ENCODE data around the gene CT55. TPM values are rescaled to one million over a fixed set of nuclear protein-coding genes. Genes with fewer than 3 reads are reported as not detected.

The CT55 gene
- total RNA-seq, 1 experiment from 2014 or later = not detected

DNA sequence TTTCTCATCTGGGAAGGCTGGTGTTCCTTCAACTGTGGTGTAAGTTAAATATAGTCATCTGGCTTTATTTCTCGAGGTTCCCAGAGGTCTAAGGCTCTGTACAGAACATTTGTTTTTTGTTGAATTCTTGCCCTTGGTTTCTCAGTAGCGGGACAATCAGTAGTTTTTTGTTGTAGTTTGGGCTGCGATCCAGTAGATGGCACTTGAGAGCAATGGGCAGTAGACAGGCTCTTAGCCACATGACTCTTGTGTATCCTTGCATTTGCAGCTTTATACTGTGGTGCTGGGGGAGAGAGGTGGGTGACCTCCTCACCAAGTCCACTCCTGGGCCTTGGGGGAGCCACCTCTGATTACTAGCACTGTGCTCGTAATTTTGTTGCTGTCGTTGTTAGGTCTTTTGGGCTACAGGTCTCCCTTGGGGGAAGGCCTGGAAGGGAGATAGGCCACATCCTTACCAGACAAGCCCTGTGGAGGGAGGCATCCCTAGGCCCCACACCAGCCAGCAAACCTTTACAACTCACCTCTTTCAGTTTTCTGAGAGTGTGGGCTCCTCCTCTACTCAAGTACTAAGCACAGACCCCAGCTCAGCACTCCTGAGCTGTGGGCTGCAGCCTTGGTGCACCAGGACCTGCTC is 59.0 kb downstream of the CT55 start:
- Histone ChIP-seq H3K27me3 (ENCODE audit: insufficient read depth, low read length) (no peaks in the 10 kb centered on the region), H2AFZ (ENCODE audit: low read length) (no peak overlapping the region), H4K5ac (ENCODE audit: insufficient read length, low read depth, low read length) (no peak overlapping the region), H3K4me2 (ENCODE audit: insufficient read depth, insufficient read length, low read length) (no peak overlapping the region), H4K20me1 (ENCODE audit: control insufficient read depth, insufficient read depth, insufficient read length) (no peaks in the 10 kb centered on the region), H2BK15ac (ENCODE audit: low read depth, low read length) (no peak overlapping the region), H2BK12ac (ENCODE audit: insufficient read length, low read depth, low read length) (no peak overlapping the region), H3K4me1 (ENCODE audit: insufficient read depth, low read length) (no peaks in the 10 kb centered on the region), H3K9me3 (ENCODE audit: control insufficient read depth, low read depth, low read length) (no peaks in the 10 kb centered on the region), H4K91ac (ENCODE audit: insufficient read length, low read depth, low read length) (no peak overlapping the region), H3K27ac (ENCODE audit: insufficient read length, low read depth, low read length) (no peak overlapping the region), H2BK5ac (ENCODE audit: insufficient read length, low read length) (no peak overlapping the region), H3K23ac (ENCODE audit: insufficient read length, low read depth, low read length) (no peak overlapping the region), H3K56ac (ENCODE audit: insufficient read length, low read depth, low read length) (no peak overlapping the region), H3K79me1 (ENCODE audit: insufficient read depth, low read depth, low read length, poor library complexity, severe bottlenecking) (no peaks in the 10 kb centered on the region), H2BK120ac (ENCODE audit: low read depth, low read length, poor library complexity, severe bottlenecking) (no peak overlapping the region), H2BK20ac (ENCODE audit: low read depth, low read length, poor library complexity, severe bottlenecking) (no peak overlapping the region), H3K14ac (ENCODE audit: insufficient read depth, low read length) (no peak overlapping the region), H3T11ph (ENCODE audit: low read length) (no peak overlapping the region), H4K8ac (replicated peaks; ENCODE audit: insufficient read length, low read depth, low read length) (no peak overlapping the region), H3K9ac (ENCODE audit: extremely low read depth, insufficient read length, low read length) (no peak overlapping the region), H2AK5ac (ENCODE audit: insufficient read length, low read length) (no peak overlapping the region), H3K23me2 (ENCODE audit: insufficient read length, low read depth, low read length, poor library complexity, severe bottlenecking) (no peaks in the 10 kb centered on the region), H3K18ac (ENCODE audit: insufficient read length, low read depth, low read length) (no peak overlapping the region), H3K79me2 (ENCODE audit: insufficient read depth, low read length) (no peaks in the 10 kb centered on the region), H3K4ac (ENCODE audit: low read depth, low read length) (no peak overlapping the region)
- peaks cover 0 to 2% (median 0%) of the 10 kb centered on the region in 3 experiments; a peak in 2 of 7 replicates for H3K36me3 Mint-ChIP-seq (ENCODE audit: insufficient read depth in 1 of 3, low read depth in 3 of 3)
- no peak overlapping the region; a peak in 1 of 7 replicates for H3K27ac Mint-ChIP-seq
- H3K4me3 Mint-ChIP-seq = no peak overlapping the region
- H3K27me3 Mint-ChIP-seq (ENCODE audit: low read depth) = peaks cover 4% of the 10 kb centered on the region; the same call in 1 of the 2 replicates
- H3K4me1 Mint-ChIP-seq = peaks cover 0 to 2% of the 10 kb centered on the region in 2 experiments; a peak in 1 of 4 replicates
- WGBS (ENCODE audit: extremely low coverage, insufficient read length, low lambda C conversion rate) = no CpG with 5 or more reads among the region's 5 CpGs
- peaks cover 30 to 62% of the 10 kb centered on the region in 2 experiments for H3K9me3 Mint-ChIP-seq
- TF ChIP-seq, protein P1, sequence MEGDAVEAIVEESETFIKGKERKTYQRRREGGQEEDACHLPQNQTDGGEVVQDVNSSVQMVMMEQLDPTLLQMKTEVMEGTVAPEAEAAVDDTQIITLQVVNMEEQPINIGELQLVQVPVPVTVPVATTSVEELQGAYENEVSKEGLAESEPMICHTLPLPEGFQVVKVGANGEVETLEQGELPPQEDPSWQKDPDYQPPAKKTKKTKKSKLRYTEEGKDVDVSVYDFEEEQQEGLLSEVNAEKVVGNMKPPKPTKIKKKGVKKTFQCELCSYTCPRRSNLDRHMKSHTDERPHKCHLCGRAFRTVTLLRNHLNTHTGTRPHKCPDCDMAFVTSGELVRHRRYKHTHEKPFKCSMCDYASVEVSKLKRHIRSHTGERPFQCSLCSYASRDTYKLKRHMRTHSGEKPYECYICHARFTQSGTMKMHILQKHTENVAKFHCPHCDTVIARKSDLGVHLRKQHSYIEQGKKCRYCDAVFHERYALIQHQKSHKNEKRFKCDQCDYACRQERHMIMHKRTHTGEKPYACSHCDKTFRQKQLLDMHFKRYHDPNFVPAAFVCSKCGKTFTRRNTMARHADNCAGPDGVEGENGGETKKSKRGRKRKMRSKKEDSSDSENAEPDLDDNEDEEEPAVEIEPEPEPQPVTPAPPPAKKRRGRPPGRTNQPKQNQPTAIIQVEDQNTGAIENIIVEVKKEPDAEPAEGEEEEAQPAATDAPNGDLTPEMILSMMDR (conservative IDR thresholded peaks at IDR 0.05) = peak; percentile 75
- DNase-seq = peak; percentile 49
